ENCODE measurements around the gene CYP2R1. TPM values are rescaled to one million over a fixed set of nuclear protein-coding genes. Genes with fewer than 3 reads are reported as not detected.
A peak's percentile ranks its signal among the peaks of the same experiment; 100 is the strongest.

CYP2R1 gene, protein sequence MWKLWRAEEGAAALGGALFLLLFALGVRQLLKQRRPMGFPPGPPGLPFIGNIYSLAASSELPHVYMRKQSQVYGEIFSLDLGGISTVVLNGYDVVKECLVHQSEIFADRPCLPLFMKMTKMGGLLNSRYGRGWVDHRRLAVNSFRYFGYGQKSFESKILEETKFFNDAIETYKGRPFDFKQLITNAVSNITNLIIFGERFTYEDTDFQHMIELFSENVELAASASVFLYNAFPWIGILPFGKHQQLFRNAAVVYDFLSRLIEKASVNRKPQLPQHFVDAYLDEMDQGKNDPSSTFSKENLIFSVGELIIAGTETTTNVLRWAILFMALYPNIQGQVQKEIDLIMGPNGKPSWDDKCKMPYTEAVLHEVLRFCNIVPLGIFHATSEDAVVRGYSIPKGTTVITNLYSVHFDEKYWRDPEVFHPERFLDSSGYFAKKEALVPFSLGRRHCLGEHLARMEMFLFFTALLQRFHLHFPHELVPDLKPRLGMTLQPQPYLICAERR
- total RNA-seq (10 to 100 TPM in 2 of 9 donors, 1 to 10 TPM in 7; 5.7 to 29.7 (median 8.4) TPM), polyA plus RNA-seq (10 to 100 TPM; 17.0 to 58.5 (median 19.9) TPM)
- long read RNA-seq, donor 1, partial matches to known transcripts = 0 of 2 reads
- long read RNA-seq, donor 1, other reads (novel, unspliced or antisense) = 0 of 2 reads
- long read RNA-seq, donor 2 = 0 reads
- long read RNA-seq, donor 3, partial matches to known transcripts = 0 of 1 reads
- long read RNA-seq, donor 3, other reads (novel, unspliced or antisense) = 0 of 1 reads
- long read RNA-seq, donor 4, partial matches to known transcripts = 0 of 2 reads
- long read RNA-seq, donor 4, other reads (novel, unspliced or antisense) = 2 of 2 reads
- long read RNA-seq, donor 5, transcript CYP2R1-201 (5 exons, 2,235 nt) = major isoform, 5 of 13 reads
- long read RNA-seq, donor 5, partial matches to known transcripts = 0 of 13 reads
- long read RNA-seq, donor 5, other reads (novel, unspliced or antisense) = 4 of 13 reads
- long read RNA-seq, donor 6, partial matches to known transcripts = 0 of 4 reads
- long read RNA-seq, donor 6, other reads (novel, unspliced or antisense) = 3 of 4 reads
- long read RNA-seq, donor 7 = 0 reads
- long read RNA-seq, donor 8 = 0 reads
- long read RNA-seq, donor 9, partial matches to known transcripts = 6 of 8 reads
- long read RNA-seq, donor 9, other reads (novel, unspliced or antisense) = 0 of 8 reads
- long read RNA-seq, donor 10, partial matches to known transcripts = 0 of 3 reads
- long read RNA-seq, donor 10, other reads (novel, unspliced or antisense) = 0 of 3 reads

GRCh38 chr11:14892036-14892556 lies at the start of gene CYP2R1:
TSS of gene CYP2R1 (minus strand) at chr11:14892231. CDS start at chr11:14892205, 26 bp downstream.
- intact Hi-C loops (cut with DNase I) = no loop called here
- DNase-seq = peak; percentile 96 to 98 (median 97)
- Histone ChIP-seq H3K27me3 (no peaks in the 10 kb centered on the region), H3K9me3 (replicated peaks in 1 of 3) (no peaks in the 10 kb centered on the region), H3K36me3 (replicated peaks in 1 of 2) (no peaks in the 10 kb centered on the region), H3K4me3 (peak within 1 kb of the TSS; percentile 22 to 92 (median 64)), H3K4me1 (replicated peaks in 1 of 2) (peaks cover 0 to 15% of the 10 kb centered on the region in 2 donors), H3K27ac (peak within 1 kb of the TSS; percentile 48 to 87 (median 76))
- WGBS, 4 donors = 0 to 1% (median 0%) methylated on average over 4 to 36 of the region's 36 CpGs
- TF ChIP-seq, protein P1, sequence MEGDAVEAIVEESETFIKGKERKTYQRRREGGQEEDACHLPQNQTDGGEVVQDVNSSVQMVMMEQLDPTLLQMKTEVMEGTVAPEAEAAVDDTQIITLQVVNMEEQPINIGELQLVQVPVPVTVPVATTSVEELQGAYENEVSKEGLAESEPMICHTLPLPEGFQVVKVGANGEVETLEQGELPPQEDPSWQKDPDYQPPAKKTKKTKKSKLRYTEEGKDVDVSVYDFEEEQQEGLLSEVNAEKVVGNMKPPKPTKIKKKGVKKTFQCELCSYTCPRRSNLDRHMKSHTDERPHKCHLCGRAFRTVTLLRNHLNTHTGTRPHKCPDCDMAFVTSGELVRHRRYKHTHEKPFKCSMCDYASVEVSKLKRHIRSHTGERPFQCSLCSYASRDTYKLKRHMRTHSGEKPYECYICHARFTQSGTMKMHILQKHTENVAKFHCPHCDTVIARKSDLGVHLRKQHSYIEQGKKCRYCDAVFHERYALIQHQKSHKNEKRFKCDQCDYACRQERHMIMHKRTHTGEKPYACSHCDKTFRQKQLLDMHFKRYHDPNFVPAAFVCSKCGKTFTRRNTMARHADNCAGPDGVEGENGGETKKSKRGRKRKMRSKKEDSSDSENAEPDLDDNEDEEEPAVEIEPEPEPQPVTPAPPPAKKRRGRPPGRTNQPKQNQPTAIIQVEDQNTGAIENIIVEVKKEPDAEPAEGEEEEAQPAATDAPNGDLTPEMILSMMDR (IDR thresholded peaks at IDR 0.05) = no peak
- peak in 1 of 2 donors; percentile 35 for TF ChIP-seq POLR2A (IDR thresholded peaks at IDR 0.05)

- WGBS, 4 donors = 45 to 67% (median 63%) methylated on average over 1 of the region's 1 CpG
- intact Hi-C loops (cut with DNase I) = no loop called here
- no peak overlapping the region for H3K4me3 ChIP-seq
Observed at GRCh38 chr11:14938936-14939335, 46.9 kb upstream of the CYP2R1 start.

GRCh38 chr11:14934641-14935351 lies 42.8 kb upstream of the CYP2R1 start:
- intact Hi-C loops (cut with DNase I) = no loop called here
- no peak for DNase-seq
- Histone ChIP-seq H3K27me3 (no peaks in the 10 kb centered on the region), H3K9me3 (replicated peaks in 1 of 3) (no peaks in the 10 kb centered on the region), H3K36me3 (replicated peaks in 1 of 2) (no peaks in the 10 kb centered on the region), H3K27ac (no peak overlapping the region), H3K4me3 (no peak overlapping the region), H3K4me1 (replicated peaks in 1 of 2) (no peaks in the 10 kb centered on the region)
- WGBS, 4 donors = 73 to 91% (median 87%) methylated on average over 1 of the region's 1 CpG
- TF ChIP-seq POLR2A (IDR thresholded peaks at IDR 0.05) = no peak
- TF ChIP-seq, protein P1 (IDR thresholded peaks at IDR 0.05) = no peak

More at GRCh38 chr11:14938936-14939335, 46.9 kb upstream of the CYP2R1 start:
- no peak for DNase-seq
- no peaks in the 10 kb centered on the region for H3K9me3 ChIP-seq (replicated peaks in 1 of 3)
- H3K4me1 ChIP-seq (replicated peaks in 1 of 2) = no peaks in the 10 kb centered on the region
- H3K27me3 ChIP-seq = no peaks in the 10 kb centered on the region
- H3K36me3 ChIP-seq (replicated peaks in 1 of 2) = no peaks in the 10 kb centered on the region
- no peak overlapping the region for H3K27ac ChIP-seq
- TF ChIP-seq POLR2A (IDR thresholded peaks at IDR 0.05) = no peak
- TF ChIP-seq, protein P1 (IDR thresholded peaks at IDR 0.05) = no peak
